Hepatocyte (in vitro differentiated cells): Measurements from ENCODE around the gene DIAPH2. TPM values are rescaled to one million over a fixed set of nuclear protein-coding genes. Genes with fewer than 3 reads are reported as not detected.

ENCODE experiments used
- DNase-seq: peaks from one replicate; pipeline ENCODE4 v3.0.0-alpha.2; 2016; ENCODE audit warnings: low spot score
- H2AFZ ChIP-seq: fragments of 200-600 bp; sonication (generic); 2 replicates; pipeline ENCODE4 v1.6.0; 2016; ENCODE audit warnings: antibody characterized with exemption, mild to moderate bottlenecking
- H3K27ac ChIP-seq: fragments of 200-600 bp; sonication (generic); 2 replicates; pipeline ENCODE4 v1.5.1; 2016; ENCODE audit warnings: mild to moderate bottlenecking
- H3K27me3 ChIP-seq: fragments of 200-600 bp; sonication (generic); 2 replicates; pipeline ENCODE4 v1.6.1; 2016
- H3K36me3 ChIP-seq: fragments of 200-600 bp; sonication (generic); replicated peaks from 2 replicates; pipeline ENCODE4 v1.5.1; 2016; ENCODE audit warnings: low read depth; ENCODE audit not compliant: insufficient read depth
- H3K4me1 ChIP-seq: fragments of 200-600 bp; sonication (generic); 2 replicates; pipeline ENCODE4 v1.5.1; 2016; ENCODE audit warnings: mild to moderate bottlenecking, moderate library complexity; ENCODE audit not compliant: insufficient read depth
- H3K4me2 ChIP-seq: fragments of 200-600 bp; sonication (generic); 2 replicates; pipeline ENCODE4 v1.6.0; 2016
- H3K4me3 ChIP-seq: fragments of 200-600 bp; sonication (generic); 2 replicates; pipeline ENCODE4 v1.5.1; 2016; ENCODE audit warnings: mild to moderate bottlenecking
- H3K79me2 ChIP-seq: fragments of 200-600 bp; sonication (generic); 2 replicates; pipeline ENCODE4 v1.6.0; 2017; ENCODE audit warnings: mild to moderate bottlenecking
- H3K9me2 ChIP-seq: fragments of 200-600 bp; sonication (generic); replicated peaks from 2 replicates; pipeline ENCODE4 v1.6.0; 2017; ENCODE audit warnings: mild to moderate bottlenecking; ENCODE audit not compliant: insufficient read depth
- H3K9me3 ChIP-seq: fragments of 200-600 bp; sonication (generic); 2 replicates; pipeline ENCODE4 v1.5.1; 2016; ENCODE audit warnings: low read depth, mild to moderate bottlenecking
- H4K20me1 ChIP-seq: fragments of 200-600 bp; sonication (generic); 2 replicates; pipeline ENCODE4 v1.6.0; 2016; ENCODE audit warnings: mild to moderate bottlenecking; ENCODE audit not compliant: insufficient read depth, poor library complexity, severe bottlenecking
- CTCF ChIP-seq: fragments of 200-600 bp; sonication (generic); IDR thresholded peaks from 2 replicates; pipeline ENCODE4 v1.5.1; 2016; ENCODE audit warnings: antibody characterized with exemption, mild to moderate bottlenecking; ENCODE audit not compliant: poor library complexity
- EZH2 ChIP-seq: fragments of 200-600 bp; sonication (generic); IDR thresholded peaks from 2 replicates; pipeline ENCODE4 v1.6.1; 2016; ENCODE audit warnings: antibody characterized with exemption, mild to moderate bottlenecking, borderline replicate concordance
- EZH2phosphoT487 ChIP-seq: fragments of 200-600 bp; sonication (generic); IDR thresholded peaks from one replicate; pipeline ENCODE4 v1.6.1; 2018; ENCODE audit warnings: antibody characterized with exemption, mild to moderate bottlenecking, low read depth, moderate library complexity; ENCODE audit not compliant: unreplicated experiment, severe bottlenecking
- WGBS: methylation state at CpG from one replicate; pipeline ENCODE4 v1.1.6; 2016; ENCODE audit warnings: low lambda C conversion rate; ENCODE audit errors: missing lambda C conversion rate; 5-methylcytosine and 5-hydroxymethylcytosine counted together
- polyA plus RNA-seq: library from polyadenylated mRNA; unstranded; fragments of >200 nt; fragmentation: Nextera tagmentation; extraction: Ambion mirVana; gene quantifications from 2 replicates; pipeline ENCODE4 v1.2.1, GENCODE V29; 2016
- total RNA-seq: library from RNA; depleted of rRNA; stranded (reverse); fragments of >200 nt; gene quantifications from 2 replicates; pipeline ENCODE4 v1.2.3, GENCODE V29; 2014

Gene DIAPH2
- total and polyA plus RNA-seq, 2 experiments from 2014 or later = 14.8 to 32.4 TPM

GRCh38 chrX:96682516-96682915 is 2.1 kb upstream of the DIAPH2 start:
- Histone ChIP-seq H2AFZ (no peak overlapping the region), H3K9me3 (no peaks in the 10 kb centered on the region), H3K79me2 (peaks cover 13% of the 10 kb centered on the region), H3K4me3 (no peak overlapping the region), H3K27ac (no peak overlapping the region), H3K4me2 (no peak overlapping the region), H3K27me3 (no peaks in the 10 kb centered on the region), H4K20me1 (no peaks in the 10 kb centered on the region), H3K4me1 (peaks cover 9% of the 10 kb centered on the region), H3K36me3 (no peaks in the 10 kb centered on the region), H3K9me2 (no peaks in the 10 kb centered on the region)
- DNase-seq = no peak
- TF ChIP-seq CTCF (no peak), EZH2 (no peak), EZH2phosphoT487 (no peak)
- 87% methylated on average over 4 of the region's 4 CpGs for WGBS

DNA sequence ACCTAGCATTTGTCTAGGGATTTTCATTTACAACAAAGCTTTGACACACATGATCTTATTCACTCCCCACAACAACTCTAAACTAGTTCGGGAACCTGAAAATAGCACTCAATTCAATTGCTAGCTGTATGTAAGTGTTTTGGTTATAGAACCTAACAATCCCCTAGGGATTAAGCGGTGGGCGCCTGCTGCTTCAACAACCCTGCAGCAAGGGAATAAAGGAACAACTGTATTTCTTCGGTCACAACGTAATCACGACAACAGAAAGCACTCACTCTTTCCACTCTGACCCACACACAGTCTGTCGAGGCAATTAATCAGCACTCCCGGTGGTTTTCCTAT is 674 bp upstream of the DIAPH2 start:
- Histone ChIP-seq H3K36me3 (no peaks in the 10 kb centered on the region), H2AFZ (peak overlapping the region; percentile 86), H3K27me3 (no peaks in the 10 kb centered on the region), H4K20me1 (no peaks in the 10 kb centered on the region), H3K9me2 (no peaks in the 10 kb centered on the region), H3K79me2 (peaks cover 27% of the 10 kb centered on the region), H3K27ac (peak overlapping the region; percentile 92), H3K4me3 (peak overlapping the region; percentile 95), H3K4me1 (peaks cover 9% of the 10 kb centered on the region), H3K9me3 (no peaks in the 10 kb centered on the region), H3K4me2 (peak overlapping the region; percentile 78)
- no peak for TF ChIP-seq EZH2
- TF ChIP-seq EZH2phosphoT487 = no peak
- no peak for TF ChIP-seq CTCF
- 34% methylated on average over 8 of the region's 8 CpGs for WGBS
- DNase-seq = peak; percentile 65

GRCh38 chrX:96685210-96686099 is 813 bp downstream of the DIAPH2 start:
- DNase-seq = peak; percentile 58
- Histone ChIP-seq H3K36me3 (no peaks in the 10 kb centered on the region), H3K4me1 (peaks cover 9% of the 10 kb centered on the region), H3K27ac (peak overlapping the region; percentile 92), H3K27me3 (no peaks in the 10 kb centered on the region), H3K4me2 (peak overlapping the region; percentile 78), H4K20me1 (no peaks in the 10 kb centered on the region), H3K79me2 (peaks cover 41% of the 10 kb centered on the region), H3K4me3 (peak overlapping the region; percentile 95), H3K9me3 (no peaks in the 10 kb centered on the region), H2AFZ (peak overlapping the region; percentile 86), H3K9me2 (no peaks in the 10 kb centered on the region)
- TF ChIP-seq EZH2 = no peak
- no peak for TF ChIP-seq EZH2phosphoT487
- no peak for TF ChIP-seq CTCF
- 12% methylated on average over 38 of the region's 38 CpGs for WGBS
